Skeletal muscle satellite cell (primary cell): ENCODE measurements around the gene NEIL1.

Source experiments
- H3K27me3 ChIP-seq: 2 replicates; pipeline ENCODE4 v1.7.0; 2013; ENCODE audit warnings: low read length; ENCODE audit not compliant: control insufficient read depth, insufficient read depth
- H3K36me3 ChIP-seq: 2 replicates; pipeline ENCODE4 v1.7.0; 2013; ENCODE audit warnings: mild to moderate bottlenecking, control low read depth, low read length; ENCODE audit not compliant: insufficient read depth
- H3K4me1 ChIP-seq: 2 replicates; pipeline ENCODE4 v1.7.0; 2013; ENCODE audit warnings: low read length; ENCODE audit not compliant: control insufficient read depth, insufficient read depth
- H3K4me2 ChIP-seq: 2 replicates; pipeline ENCODE4 v1.7.0; 2013; ENCODE audit warnings: mild to moderate bottlenecking, low read length
- H3K4me3 ChIP-seq: 2 replicates; pipeline ENCODE4 v1.7.0; 2013; ENCODE audit warnings: low read length
- H3K9ac ChIP-seq: 2 replicates; pipeline ENCODE4 v1.7.0; 2013; ENCODE audit warnings: mild to moderate bottlenecking, low read depth, low read length, moderate library complexity
- H3K9me3 ChIP-seq: replicated peaks from 2 replicates; pipeline ENCODE4 v1.7.0; 2013; ENCODE audit warnings: mild to moderate bottlenecking, control low read depth, low read length

Gene NEIL1

DNA sequence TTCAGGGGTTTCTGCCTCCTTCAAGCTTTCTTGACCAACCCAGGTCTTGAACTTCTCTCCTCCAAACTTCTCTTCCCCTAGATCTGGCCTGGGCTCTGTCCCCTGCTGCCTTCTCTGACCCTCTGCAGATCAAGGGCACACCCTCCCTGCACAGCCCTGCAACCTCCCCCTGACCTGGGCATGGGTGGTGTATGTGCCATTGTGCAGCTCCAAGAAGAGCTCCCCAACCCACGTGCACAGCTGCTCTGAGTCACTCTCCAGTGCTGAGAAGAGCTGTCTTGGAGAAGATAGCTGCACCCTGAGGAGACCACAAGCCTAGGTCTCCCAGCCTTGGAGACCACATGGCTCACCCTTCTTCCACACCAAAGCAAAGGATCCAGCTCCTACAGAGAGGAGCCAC is 13.6 kb downstream of the NEIL1 start:
- peaks cover 50% of the 10 kb centered on the region for H3K36me3 ChIP-seq
- no peaks in the 10 kb centered on the region for H3K9me3 ChIP-seq
- H3K4me2 ChIP-seq = no peak overlapping the region
- no peak overlapping the region for H3K4me3 ChIP-seq
- H3K27me3 ChIP-seq = no peaks in the 10 kb centered on the region
- no peaks in the 10 kb centered on the region for H3K4me1 ChIP-seq
- no peak overlapping the region for H3K9ac ChIP-seq

DNA sequence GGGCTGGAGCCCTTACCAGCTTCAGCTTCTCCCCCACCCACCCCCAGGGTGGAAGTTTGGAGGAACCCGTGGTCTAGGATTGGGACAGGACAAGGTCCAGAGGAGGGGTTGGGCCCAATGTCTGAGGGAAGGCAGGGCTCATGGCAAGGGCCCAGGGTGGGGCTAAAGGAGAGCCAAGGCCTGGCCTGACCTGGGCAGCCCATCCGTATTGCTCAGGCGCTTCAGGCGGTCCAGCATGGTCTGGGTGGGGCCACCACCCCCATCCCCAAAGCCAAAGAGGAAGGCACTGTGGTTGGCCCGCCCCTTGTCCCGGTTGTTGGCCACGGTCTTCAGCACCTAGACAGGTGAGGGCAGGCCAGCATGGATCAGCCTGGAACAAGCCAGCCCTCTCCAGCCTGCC is 14.0 kb downstream of the NEIL1 start:
- Histone ChIP-seq H3K4me3 (no peak overlapping the region), H3K9me3 (no peaks in the 10 kb centered on the region), H3K4me1 (no peaks in the 10 kb centered on the region), H3K27me3 (no peaks in the 10 kb centered on the region), H3K4me2 (no peak overlapping the region), H3K9ac (no peak overlapping the region), H3K36me3 (peaks cover 50% of the 10 kb centered on the region)

DNA sequence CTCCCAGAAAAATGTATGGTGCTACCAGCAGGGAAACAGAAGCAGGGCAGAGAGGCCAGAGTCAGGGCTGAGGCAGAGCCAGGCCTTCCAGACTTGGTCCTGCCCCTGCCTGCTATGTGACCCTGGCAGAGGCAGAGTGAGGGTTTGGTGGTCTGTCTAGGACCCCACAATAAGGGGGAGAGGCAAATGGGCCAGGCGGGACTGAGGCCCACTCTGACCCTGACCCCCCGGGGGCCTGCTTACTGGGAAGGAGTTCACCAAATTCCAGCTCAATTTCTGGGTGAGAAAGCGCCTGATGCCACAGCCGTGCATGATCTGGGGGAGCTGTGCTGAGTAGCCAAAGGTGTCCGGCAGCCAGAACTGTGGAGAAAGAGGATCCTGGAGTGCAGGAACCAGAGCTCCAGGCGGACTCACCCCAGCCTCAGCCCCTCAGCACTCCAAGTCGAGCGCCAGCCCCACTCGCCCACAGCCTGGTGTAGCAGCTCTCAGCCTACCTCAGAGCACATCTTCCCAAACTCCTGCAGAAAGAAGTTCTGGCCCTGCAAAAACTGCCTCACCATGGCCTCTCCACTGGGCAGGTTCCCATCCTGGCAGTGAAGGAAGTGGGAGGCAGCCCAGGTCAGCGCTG is 14.6 kb downstream of the NEIL1 start:
- peaks cover 50% of the 10 kb centered on the region for H3K36me3 ChIP-seq
- no peaks in the 10 kb centered on the region for H3K9me3 ChIP-seq
- no peaks in the 10 kb centered on the region for H3K27me3 ChIP-seq
- H3K4me1 ChIP-seq = no peaks in the 10 kb centered on the region
- H3K4me3 ChIP-seq = no peak overlapping the region
- no peak overlapping the region for H3K4me2 ChIP-seq
- H3K9ac ChIP-seq = no peak overlapping the region

DNA sequence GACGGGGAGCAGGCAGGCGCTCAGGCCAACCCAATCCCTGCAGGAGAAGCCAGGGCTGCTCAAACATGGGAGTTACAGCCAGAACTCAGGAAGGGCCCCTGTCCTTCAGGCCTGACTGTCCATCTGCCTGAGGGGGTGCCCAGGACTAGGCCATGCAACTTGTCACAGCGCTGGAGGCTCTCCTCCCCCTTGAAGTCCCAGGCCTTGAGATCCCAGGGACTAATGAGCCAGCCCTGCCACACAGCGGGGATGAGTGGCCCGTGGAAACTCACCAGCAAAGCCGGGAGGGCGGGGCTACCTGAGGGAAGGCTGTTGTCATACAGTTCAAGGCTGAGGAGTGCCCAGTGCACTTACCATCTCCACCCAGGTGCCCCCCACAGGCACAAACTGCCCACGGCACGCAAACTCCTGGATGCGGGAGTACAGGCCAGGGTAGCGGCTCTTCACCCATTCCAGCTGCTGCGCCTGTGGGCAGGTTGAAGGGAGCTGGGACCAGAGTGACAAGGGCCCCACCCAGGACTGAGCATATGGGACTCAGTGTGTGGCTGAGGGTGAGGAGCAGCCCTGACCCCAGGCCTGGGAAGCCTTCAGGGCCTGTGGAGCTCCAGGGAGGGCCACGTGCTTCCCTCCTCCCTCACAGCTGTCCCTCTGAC is 15.3 kb downstream of the NEIL1 start:
- Histone ChIP-seq H3K4me3 (no peak overlapping the region), H3K9me3 (no peaks in the 10 kb centered on the region), H3K9ac (no peak overlapping the region), H3K4me2 (no peak overlapping the region), H3K27me3 (no peaks in the 10 kb centered on the region), H3K36me3 (peaks cover 52% of the 10 kb centered on the region), H3K4me1 (no peaks in the 10 kb centered on the region)

DNA sequence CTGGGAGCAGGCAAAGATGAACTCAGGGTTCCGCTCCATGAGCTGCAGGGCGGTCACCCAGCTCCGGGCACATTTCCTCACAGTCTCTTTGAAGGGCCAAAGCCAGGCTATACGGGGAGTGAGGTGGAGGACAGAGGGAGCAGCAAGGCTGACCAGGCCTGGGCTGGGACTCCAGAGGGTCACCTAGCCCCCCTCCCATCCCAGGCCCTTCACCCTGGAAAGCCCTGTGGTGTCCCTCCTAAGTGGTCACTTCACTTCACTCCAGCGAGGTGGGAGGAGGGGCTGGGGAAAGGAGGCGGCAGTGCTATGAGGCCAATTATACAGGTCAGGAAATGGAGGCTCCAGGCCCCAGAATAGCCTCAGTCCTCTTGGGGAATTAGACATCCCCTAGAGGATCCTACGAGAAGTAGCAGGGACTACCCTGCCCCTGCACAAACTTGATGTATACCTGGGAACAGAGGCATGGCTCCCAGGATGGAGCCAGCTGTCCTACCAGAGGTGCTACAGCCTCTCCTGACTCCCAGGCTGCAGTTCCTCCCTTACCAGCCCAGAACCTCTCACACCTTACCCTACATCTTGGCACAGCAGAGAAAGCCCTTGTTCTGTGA is 15.9 kb downstream of the NEIL1 start:
- Histone ChIP-seq H3K4me3 (no peak overlapping the region), H3K27me3 (no peaks in the 10 kb centered on the region), H3K9me3 (no peaks in the 10 kb centered on the region), H3K4me1 (peaks cover 5% of the 10 kb centered on the region), H3K36me3 (peaks cover 56% of the 10 kb centered on the region), H3K9ac (no peak overlapping the region), H3K4me2 (no peak overlapping the region)

DNA sequence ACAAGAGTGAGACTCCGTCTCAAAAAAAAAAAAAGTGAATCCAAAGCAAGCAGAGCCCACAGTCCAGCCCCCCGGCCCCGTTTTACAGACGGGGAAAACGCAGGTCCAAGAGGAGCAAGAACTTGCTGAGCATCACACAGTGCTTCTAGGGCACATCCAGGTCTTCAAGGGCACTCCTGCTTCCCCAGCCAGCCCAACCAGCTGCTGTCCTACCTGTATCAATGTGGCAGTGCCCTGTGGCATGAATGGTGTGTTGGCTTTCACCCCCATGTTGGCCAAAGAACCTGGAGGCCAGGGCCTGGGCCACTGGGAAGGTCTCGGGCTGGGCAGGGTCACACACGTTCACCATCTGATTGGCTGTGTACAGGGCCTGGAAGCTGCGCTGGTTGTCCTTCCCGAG is 16.9 kb downstream of the NEIL1 start:
- H3K4me2 ChIP-seq = no peak overlapping the region
- H3K36me3 ChIP-seq = peaks cover 49% of the 10 kb centered on the region
- H3K9me3 ChIP-seq = no peaks in the 10 kb centered on the region
- no peaks in the 10 kb centered on the region for H3K27me3 ChIP-seq
- no peak overlapping the region for H3K9ac ChIP-seq
- H3K4me3 ChIP-seq = no peak overlapping the region
- H3K4me1 ChIP-seq = peaks cover 7% of the 10 kb centered on the region

DNA sequence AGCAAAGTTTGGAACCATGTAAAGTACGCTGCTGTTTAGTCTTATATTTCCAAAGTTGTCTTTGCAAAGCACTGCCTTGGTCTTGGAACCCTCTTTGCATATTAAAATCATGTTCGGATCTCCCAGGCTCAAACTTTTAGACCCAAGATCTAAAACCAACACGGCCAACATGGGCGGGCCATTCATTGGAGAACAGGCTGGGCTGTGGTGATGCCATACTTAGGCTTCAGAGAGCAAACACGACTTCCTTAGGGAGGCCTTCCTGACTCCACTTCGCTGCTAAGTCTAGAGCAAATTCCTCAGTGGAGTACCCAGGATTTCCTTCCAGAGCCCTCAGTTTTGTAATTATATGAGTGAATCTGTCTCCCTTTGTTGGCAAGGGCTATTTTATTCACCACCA is 18.0 kb downstream of the NEIL1 start:
- Histone ChIP-seq H3K9me3 (no peaks in the 10 kb centered on the region), H3K4me1 (peaks cover 18% of the 10 kb centered on the region), H3K4me2 (no peak overlapping the region), H3K9ac (no peak overlapping the region), H3K36me3 (peaks cover 43% of the 10 kb centered on the region), H3K27me3 (no peaks in the 10 kb centered on the region), H3K4me3 (no peak overlapping the region)

DNA sequence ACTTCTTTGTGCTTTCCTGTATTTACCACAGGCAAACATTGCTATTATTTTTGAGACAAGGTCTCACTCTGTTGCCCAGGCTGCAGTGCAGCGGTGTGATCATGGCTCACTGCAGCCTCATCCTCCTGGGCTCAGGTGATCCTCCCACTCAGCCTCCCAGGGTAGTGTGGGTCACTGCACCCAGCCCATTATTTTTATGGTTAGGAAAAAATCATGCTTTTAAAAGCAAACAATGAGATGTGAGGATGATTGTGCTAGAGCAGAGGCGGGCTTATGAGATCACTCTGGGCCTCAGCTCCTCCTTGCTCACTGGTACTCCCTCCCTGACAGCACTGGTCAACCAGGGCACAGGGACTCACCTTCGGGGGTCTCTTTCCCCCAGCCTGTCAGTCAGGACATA is 19.3 kb downstream of the NEIL1 start:
- Histone ChIP-seq H3K4me2 (no peak overlapping the region), H3K4me1 (peaks cover 22% of the 10 kb centered on the region), H3K27me3 (no peaks in the 10 kb centered on the region), H3K36me3 (peaks cover 41% of the 10 kb centered on the region), H3K9me3 (no peaks in the 10 kb centered on the region), H3K9ac (no peak overlapping the region), H3K4me3 (no peak overlapping the region)

DNA sequence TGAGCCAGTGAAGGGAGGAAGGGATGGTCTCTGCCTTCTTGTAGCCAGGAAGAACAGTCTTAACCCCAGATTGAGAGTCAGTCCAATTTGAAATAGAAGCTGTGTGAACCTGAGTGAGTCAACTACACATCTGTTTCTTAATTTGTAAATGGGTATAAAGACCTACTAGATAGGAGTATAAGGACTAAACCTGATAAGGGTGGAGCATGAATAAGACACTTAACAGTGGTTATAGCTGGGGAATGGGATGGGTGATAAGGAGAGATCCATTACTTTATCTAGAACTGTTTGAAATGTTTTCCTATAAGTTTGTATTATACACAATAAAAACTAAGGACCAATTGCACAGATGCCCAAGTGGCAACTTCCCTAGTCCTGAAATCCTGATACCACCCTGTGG is 20.2 kb downstream of the NEIL1 start:
- Histone ChIP-seq H3K4me1 (peaks cover 22% of the 10 kb centered on the region), H3K9ac (peak overlapping the region; percentile 97), H3K4me2 (peak overlapping the region; percentile 86), H3K4me3 (no peak overlapping the region), H3K27me3 (no peaks in the 10 kb centered on the region), H3K9me3 (no peaks in the 10 kb centered on the region), H3K36me3 (peaks cover 42% of the 10 kb centered on the region)

DNA sequence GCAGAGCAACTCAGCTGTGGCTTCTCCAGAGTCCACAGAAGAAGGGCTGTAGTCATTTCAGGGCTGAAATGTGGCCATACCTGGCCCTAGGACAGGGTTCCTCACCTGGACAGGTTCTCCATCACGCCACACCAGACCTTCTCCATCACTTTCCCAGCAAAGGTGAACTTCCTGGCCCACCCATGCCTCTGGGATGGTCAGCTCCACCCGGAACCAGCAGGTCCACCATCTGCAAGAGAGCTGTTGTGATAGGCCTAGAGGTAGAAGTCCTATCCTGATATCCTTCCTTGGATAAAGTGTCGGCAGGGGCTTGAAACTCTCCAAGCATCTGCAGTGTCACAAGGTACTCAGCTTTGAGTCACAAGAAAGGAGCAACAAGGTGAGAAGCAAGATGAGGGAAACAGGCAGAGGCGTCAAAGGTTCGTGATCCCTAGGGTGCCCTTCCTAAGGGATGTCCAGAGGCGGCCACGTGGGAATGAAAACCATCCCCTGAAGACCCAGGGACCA is 20.6 kb downstream of the NEIL1 start:
- H3K36me3 ChIP-seq = peaks cover 46% of the 10 kb centered on the region
- H3K9ac ChIP-seq = peak overlapping the region; percentile 97
- peak overlapping the region; percentile 89 for H3K4me3 ChIP-seq
- H3K4me1 ChIP-seq = peaks cover 22% of the 10 kb centered on the region
- H3K4me2 ChIP-seq = peak overlapping the region; percentile 86
- H3K9me3 ChIP-seq = no peaks in the 10 kb centered on the region
- no peaks in the 10 kb centered on the region for H3K27me3 ChIP-seq

DNA sequence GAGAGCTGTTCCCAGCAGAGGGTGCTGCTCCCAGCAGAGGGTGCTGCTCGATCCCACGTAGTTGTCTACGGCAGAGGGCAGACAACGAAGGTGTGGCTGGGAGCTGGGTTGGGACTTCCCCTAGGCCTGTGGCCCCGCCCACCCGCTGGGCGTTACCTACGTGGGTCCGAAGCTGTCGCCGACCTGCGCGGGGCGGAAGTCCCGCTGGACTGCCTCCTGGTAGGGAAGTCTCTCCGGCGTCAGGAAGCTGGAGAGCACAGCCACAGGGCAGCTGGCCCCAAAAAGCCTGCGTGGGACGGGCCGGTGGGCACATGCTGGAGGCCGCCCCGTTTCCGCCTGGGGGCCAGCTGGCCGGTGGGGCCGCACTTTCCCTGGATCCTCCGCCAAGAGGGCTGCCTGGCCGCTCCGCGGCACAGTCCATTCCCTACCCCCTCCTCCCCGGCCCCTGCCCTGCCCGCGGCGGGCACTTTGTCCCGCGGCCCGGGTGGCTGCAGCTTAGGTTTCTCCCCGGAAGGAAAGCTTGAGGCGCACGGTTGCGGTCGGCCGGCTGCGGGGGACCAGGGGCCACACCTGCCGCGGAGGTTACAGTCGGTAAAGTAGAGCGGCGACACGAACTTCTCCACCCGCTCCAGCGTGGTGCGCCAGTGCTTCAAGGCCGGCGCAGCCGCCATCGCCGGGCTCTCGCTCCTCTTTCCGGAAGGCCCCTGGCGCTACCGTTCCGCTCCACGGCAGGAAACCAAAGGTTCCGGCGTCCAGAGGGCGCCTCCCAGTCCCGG is 21.3 kb downstream of the NEIL1 start, which contains the start of gene MAN2C1:
Gene MAN2C1, minus strand, starts transcription at position 695 of the 776 bp plus-strand sequence. Its CDS starts 24 bp downstream, at position 671.
- peak within 1 kb of the TSS; percentile 86 for H3K4me2 ChIP-seq
- H3K9me3 ChIP-seq = no peaks in the 10 kb centered on the region
- peak within 1 kb of the TSS; percentile 89 for H3K4me3 ChIP-seq
- H3K9ac ChIP-seq = peak within 1 kb of the TSS; percentile 97
- peaks cover 22% of the 10 kb centered on the region for H3K4me1 ChIP-seq
- no peaks in the 10 kb centered on the region for H3K27me3 ChIP-seq
- peaks cover 50% of the 10 kb centered on the region for H3K36me3 ChIP-seq
